ENCODE data around the gene TNIP1.

DNA sequence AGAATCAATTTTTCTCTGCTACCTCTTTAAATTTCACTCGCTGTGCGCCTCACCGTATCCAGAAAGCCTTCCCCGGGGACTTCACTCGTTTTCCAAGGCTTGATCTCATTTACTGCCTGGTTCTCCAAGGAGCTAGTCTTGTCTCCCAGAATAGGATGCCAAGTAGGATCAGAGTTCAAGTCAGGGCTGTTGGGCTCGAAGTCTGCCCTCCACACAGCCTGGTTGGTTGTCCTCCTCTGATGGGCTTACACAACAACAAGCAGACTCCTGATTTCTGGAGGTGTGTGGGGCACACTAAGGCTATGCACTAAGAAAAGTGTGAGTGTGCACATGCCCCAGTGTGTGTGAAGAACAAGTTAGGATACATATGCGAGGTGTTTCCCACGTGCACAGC lies 14.0 kb upstream of the TNIP1 start:
- TF ChIP-seq, protein P1, sequence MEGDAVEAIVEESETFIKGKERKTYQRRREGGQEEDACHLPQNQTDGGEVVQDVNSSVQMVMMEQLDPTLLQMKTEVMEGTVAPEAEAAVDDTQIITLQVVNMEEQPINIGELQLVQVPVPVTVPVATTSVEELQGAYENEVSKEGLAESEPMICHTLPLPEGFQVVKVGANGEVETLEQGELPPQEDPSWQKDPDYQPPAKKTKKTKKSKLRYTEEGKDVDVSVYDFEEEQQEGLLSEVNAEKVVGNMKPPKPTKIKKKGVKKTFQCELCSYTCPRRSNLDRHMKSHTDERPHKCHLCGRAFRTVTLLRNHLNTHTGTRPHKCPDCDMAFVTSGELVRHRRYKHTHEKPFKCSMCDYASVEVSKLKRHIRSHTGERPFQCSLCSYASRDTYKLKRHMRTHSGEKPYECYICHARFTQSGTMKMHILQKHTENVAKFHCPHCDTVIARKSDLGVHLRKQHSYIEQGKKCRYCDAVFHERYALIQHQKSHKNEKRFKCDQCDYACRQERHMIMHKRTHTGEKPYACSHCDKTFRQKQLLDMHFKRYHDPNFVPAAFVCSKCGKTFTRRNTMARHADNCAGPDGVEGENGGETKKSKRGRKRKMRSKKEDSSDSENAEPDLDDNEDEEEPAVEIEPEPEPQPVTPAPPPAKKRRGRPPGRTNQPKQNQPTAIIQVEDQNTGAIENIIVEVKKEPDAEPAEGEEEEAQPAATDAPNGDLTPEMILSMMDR (conservative IDR thresholded peaks at IDR 0.05; ENCODE audit: low read length), result no peak
- TF ChIP-seq EZH2phosphoT487 (IDR thresholded peaks at IDR 0.05; ENCODE audit: borderline replicate concordance, low read depth, low read length), result no peak
